ENCODE results near the gene ACVR1.
"Not testable (repeated sequence)": the region's sequence is repeated elsewhere in the genome, so short reads cannot be mapped to it uniquely, and the experiment has no call there.

Gene ACVR1

GRCh38 chr2:157757500-157757899, 118.6 kb downstream of the ACVR1 start:
- Histone ChIP-seq H3K18ac (ENCODE audit: low read length) (no peak overlapping the region), H3K36me3 (replicated peaks in 1 of 2; ENCODE audit: control insufficient read depth in 2 of 2, insufficient read depth in 2 of 2, low read length in 2 of 2) (peaks cover 0 to 6% of the 10 kb centered on the region in 2 donors), H2BK120ac (ENCODE audit: low read depth, low read length) (no peak overlapping the region), H3K4me3 (ENCODE audit: low read length in 2 of 2) (no peak overlapping the region), H4K8ac (ENCODE audit: low read depth, low read length) (no peak overlapping the region), H3K79me1 (ENCODE audit: low read depth, low read length) (no peaks in the 10 kb centered on the region), H3K14ac (ENCODE audit: low read length) (no peak overlapping the region), H2AK5ac (ENCODE audit: low read depth, low read length) (no peak overlapping the region), H3K4me1 (ENCODE audit: control insufficient read depth in 2 of 2, insufficient read depth in 1 of 2, low read depth in 1 of 2, low read length in 2 of 2) (no peaks in the 10 kb centered on the region), H3K23ac (ENCODE audit: low read depth, low read length, poor library complexity) (no peak overlapping the region), H3K4ac (ENCODE audit: low read length) (no peak overlapping the region), H4K91ac (ENCODE audit: low read depth, low read length, poor library complexity) (no peak overlapping the region), H3K9me3 (replicated peaks in 1 of 2; ENCODE audit: control insufficient read depth in 2 of 2, insufficient read depth in 1 of 2, low read depth in 1 of 2, low read length in 2 of 2) (peaks cover 0 to 5% of the 10 kb centered on the region in 2 donors), H3K27ac (replicated peaks; ENCODE audit: low read length) (no peak overlapping the region), H3K4me2 (ENCODE audit: insufficient read depth, low read length, poor library complexity, severe bottlenecking) (no peak overlapping the region), H2BK15ac (ENCODE audit: low read length) (no peak overlapping the region), H3K27me3 (ENCODE audit: control insufficient read depth in 3 of 3, insufficient read depth in 3 of 3, low read depth in 1 of 3, low read length in 3 of 3) (no peaks in the 10 kb centered on the region), H2AFZ (ENCODE audit: low read length) (no peak overlapping the region), H2BK5ac (ENCODE audit: low read length) (no peak overlapping the region), H2BK12ac (ENCODE audit: low read length) (no peak overlapping the region), H3K9ac (ENCODE audit: low read depth, low read length, poor library complexity) (no peak overlapping the region)
- WGBS, 2 donors (ENCODE audit: extremely low coverage in 2 of 2, insufficient read length in 2 of 2, insufficient replicate concordance in 1 of 2) = no CpG with 5 or more reads among the region's 1 CpG
- DNase-seq (ENCODE audit: low spot score) = no peak

GRCh38 chr2:157756447-157756846, 119.7 kb downstream of the ACVR1 start:
- DNase-seq (ENCODE audit: low spot score) = not testable (repeated sequence)
- WGBS, 2 donors (ENCODE audit: extremely low coverage in 2 of 2, insufficient read length in 2 of 2, insufficient replicate concordance in 1 of 2) = no CpG with 5 or more reads among the region's 5 CpGs

GRCh38 chr2:157751462-157752058, 124.6 kb downstream of the ACVR1 start:
- no peak overlapping the region for H4K8ac ChIP-seq (ENCODE audit: low read depth, low read length)
- no peak overlapping the region for H2BK5ac ChIP-seq (ENCODE audit: low read length)
- no peak overlapping the region for H2AFZ ChIP-seq (ENCODE audit: low read length)
- H3K14ac ChIP-seq (ENCODE audit: low read length) = no peak overlapping the region
- WGBS, 2 donors (ENCODE audit: extremely low coverage in 2 of 2, insufficient read length in 2 of 2, insufficient replicate concordance in 1 of 2) = no CpG with 5 or more reads among the region's 6 CpGs
- H3K4me3 ChIP-seq (ENCODE audit: low read length in 2 of 2) = no peak overlapping the region
- H4K91ac ChIP-seq (ENCODE audit: low read depth, low read length, poor library complexity) = no peak overlapping the region
- H3K9ac ChIP-seq (ENCODE audit: low read depth, low read length, poor library complexity) = no peak overlapping the region
- H3K23ac ChIP-seq (ENCODE audit: low read depth, low read length, poor library complexity) = no peak overlapping the region
- peaks cover 0 to 9% of the 10 kb centered on the region in 2 donors for H3K36me3 ChIP-seq (replicated peaks in 1 of 2; ENCODE audit: control insufficient read depth in 2 of 2, insufficient read depth in 2 of 2, low read length in 2 of 2)
- no peak overlapping the region for H3K4ac ChIP-seq (ENCODE audit: low read length)
- no peak overlapping the region for H3K27ac ChIP-seq (replicated peaks; ENCODE audit: low read length)
- H3K27me3 ChIP-seq (ENCODE audit: control insufficient read depth in 3 of 3, insufficient read depth in 3 of 3, low read depth in 1 of 3, low read length in 3 of 3) = no peaks in the 10 kb centered on the region
- peaks cover under 1 to 4% of the 10 kb centered on the region in 2 donors for H3K9me3 ChIP-seq (replicated peaks in 1 of 2; ENCODE audit: control insufficient read depth in 2 of 2, insufficient read depth in 1 of 2, low read depth in 1 of 2, low read length in 2 of 2)
- H3K4me2 ChIP-seq (ENCODE audit: insufficient read depth, low read length, poor library complexity, severe bottlenecking) = no peak overlapping the region
- no peak for DNase-seq (ENCODE audit: low spot score)
- no peak overlapping the region for H3K18ac ChIP-seq (ENCODE audit: low read length)
- no peaks in the 10 kb centered on the region for H3K79me1 ChIP-seq (ENCODE audit: low read depth, low read length)
- H2BK15ac ChIP-seq (ENCODE audit: low read length) = no peak overlapping the region
- no peak overlapping the region for H2BK12ac ChIP-seq (ENCODE audit: low read length)
- H2AK5ac ChIP-seq (ENCODE audit: low read depth, low read length) = no peak overlapping the region
- no peaks in the 10 kb centered on the region for H3K4me1 ChIP-seq (ENCODE audit: control insufficient read depth in 2 of 2, insufficient read depth in 1 of 2, low read depth in 1 of 2, low read length in 2 of 2)
- no peak overlapping the region for H2BK120ac ChIP-seq (ENCODE audit: low read depth, low read length)

More at GRCh38 chr2:157756447-157756846, 119.7 kb downstream of the ACVR1 start:
- not testable (repeated sequence) for H2BK15ac ChIP-seq (ENCODE audit: low read length); H3K4me3 ChIP-seq (ENCODE audit: low read length in 2 of 2); H3K36me3 ChIP-seq (replicated peaks in 1 of 2; ENCODE audit: control insufficient read depth in 2 of 2, insufficient read depth in 2 of 2, low read length in 2 of 2); H2AK5ac ChIP-seq (ENCODE audit: low read depth, low read length); H3K14ac ChIP-seq (ENCODE audit: low read length); H3K18ac ChIP-seq (ENCODE audit: low read length); H2BK5ac ChIP-seq (ENCODE audit: low read length); H4K91ac ChIP-seq (ENCODE audit: low read depth, low read length, poor library complexity); H3K4ac ChIP-seq (ENCODE audit: low read length); H3K4me1 ChIP-seq (ENCODE audit: control insufficient read depth in 2 of 2, insufficient read depth in 1 of 2, low read depth in 1 of 2, low read length in 2 of 2); H3K4me2 ChIP-seq (ENCODE audit: insufficient read depth, low read length, poor library complexity, severe bottlenecking); H4K8ac ChIP-seq (ENCODE audit: low read depth, low read length); H2BK120ac ChIP-seq (ENCODE audit: low read depth, low read length); H3K9ac ChIP-seq (ENCODE audit: low read depth, low read length, poor library complexity); H3K9me3 ChIP-seq (replicated peaks in 1 of 2; ENCODE audit: control insufficient read depth in 2 of 2, insufficient read depth in 1 of 2, low read depth in 1 of 2, low read length in 2 of 2); H2AFZ ChIP-seq (ENCODE audit: low read length); H3K23ac ChIP-seq (ENCODE audit: low read depth, low read length, poor library complexity); H3K79me1 ChIP-seq (ENCODE audit: low read depth, low read length); H3K27me3 ChIP-seq (ENCODE audit: control insufficient read depth in 3 of 3, insufficient read depth in 3 of 3, low read depth in 1 of 3, low read length in 3 of 3); H3K27ac ChIP-seq (replicated peaks; ENCODE audit: low read length); H2BK12ac ChIP-seq (ENCODE audit: low read length)

GRCh38 chr2:157749684-157750083, 126.4 kb downstream of the ACVR1 start:
- H3K9me3 ChIP-seq (replicated peaks in 1 of 2; ENCODE audit: control insufficient read depth in 2 of 2, insufficient read depth in 1 of 2, low read depth in 1 of 2, low read length in 2 of 2) = peaks cover 0 to 5% of the 10 kb centered on the region in 2 donors
- H3K27ac ChIP-seq (replicated peaks; ENCODE audit: low read length) = no peak overlapping the region
- no peak overlapping the region for H4K91ac ChIP-seq (ENCODE audit: low read depth, low read length, poor library complexity)
- no peak overlapping the region for H2BK120ac ChIP-seq (ENCODE audit: low read depth, low read length)
- no peak overlapping the region for H3K9ac ChIP-seq (ENCODE audit: low read depth, low read length, poor library complexity)
- H2BK12ac ChIP-seq (ENCODE audit: low read length) = no peak overlapping the region
- H3K14ac ChIP-seq (ENCODE audit: low read length) = no peak overlapping the region
- peak overlapping the region; percentile 4 for H2BK15ac ChIP-seq (ENCODE audit: low read length)
- peaks cover 0 to 9% of the 10 kb centered on the region in 2 donors for H3K36me3 ChIP-seq (replicated peaks in 1 of 2; ENCODE audit: control insufficient read depth in 2 of 2, insufficient read depth in 2 of 2, low read length in 2 of 2)
- no peak overlapping the region for H2AK5ac ChIP-seq (ENCODE audit: low read depth, low read length)
- H3K4ac ChIP-seq (ENCODE audit: low read length) = no peak overlapping the region
- DNase-seq (ENCODE audit: low spot score) = no peak
- H3K4me1 ChIP-seq (ENCODE audit: control insufficient read depth in 2 of 2, insufficient read depth in 1 of 2, low read depth in 1 of 2, low read length in 2 of 2) = no peaks in the 10 kb centered on the region
- H4K8ac ChIP-seq (ENCODE audit: low read depth, low read length) = no peak overlapping the region
- no peak overlapping the region for H3K4me2 ChIP-seq (ENCODE audit: insufficient read depth, low read length, poor library complexity, severe bottlenecking)
- WGBS, 2 donors (ENCODE audit: extremely low coverage in 2 of 2, insufficient read length in 2 of 2, insufficient replicate concordance in 1 of 2) = no CpG with 5 or more reads among the region's 6 CpGs
- no peaks in the 10 kb centered on the region for H3K27me3 ChIP-seq (ENCODE audit: control insufficient read depth in 3 of 3, insufficient read depth in 3 of 3, low read depth in 1 of 3, low read length in 3 of 3)
- no peak overlapping the region for H3K4me3 ChIP-seq (ENCODE audit: low read length in 2 of 2)
- H3K23ac ChIP-seq (ENCODE audit: low read depth, low read length, poor library complexity) = no peak overlapping the region
- H3K79me1 ChIP-seq (ENCODE audit: low read depth, low read length) = no peaks in the 10 kb centered on the region
- no peak overlapping the region for H2BK5ac ChIP-seq (ENCODE audit: low read length)
- no peak overlapping the region for H3K18ac ChIP-seq (ENCODE audit: low read length)
- no peak overlapping the region for H2AFZ ChIP-seq (ENCODE audit: low read length)
